Measurements from ENCODE around the gene DLG1.
"Not testable (repeated sequence)": the region's sequence is repeated elsewhere in the genome, so short reads cannot be mapped to it uniquely, and the experiment has no call there.

DLG1 gene

DNA sequence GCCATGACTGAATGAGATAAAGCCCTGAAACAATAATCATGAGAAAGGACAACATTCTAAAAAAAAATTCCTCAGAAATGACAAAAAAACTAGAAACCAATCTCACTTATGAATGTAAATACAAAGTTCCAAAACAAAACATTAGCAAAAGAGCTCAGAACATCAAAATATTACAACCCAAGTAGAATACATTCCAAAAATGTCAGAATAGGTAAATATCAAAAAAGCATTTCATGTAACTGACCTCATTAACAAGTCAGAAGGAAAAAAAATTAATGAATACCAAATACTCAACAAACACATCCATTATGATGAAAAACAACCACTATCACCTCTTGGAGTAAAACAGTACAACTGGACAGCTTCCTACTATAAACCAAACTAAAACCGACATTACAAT is 93.1 kb downstream of the DLG1 start:
- DNase-seq = no peak

DNA sequence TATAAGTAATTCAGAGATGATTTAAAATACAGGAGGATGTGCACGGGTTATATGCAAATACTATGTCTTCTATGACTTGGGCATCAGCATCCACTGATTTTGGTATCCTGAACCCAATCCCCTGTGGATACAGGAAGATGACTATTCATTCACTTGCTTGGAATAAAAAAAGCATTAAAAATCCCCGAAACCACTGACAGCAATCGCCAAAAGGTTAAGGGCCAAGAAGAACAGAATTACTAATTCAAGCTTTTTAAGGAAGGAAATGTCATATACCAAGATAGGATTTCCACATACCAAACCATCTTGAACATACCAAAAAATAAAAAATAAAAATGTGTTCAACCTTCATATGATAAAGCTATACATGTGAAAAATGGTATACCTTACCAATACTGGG is 93.7 kb downstream of the DLG1 start:
- DNase-seq = no peak

DNA sequence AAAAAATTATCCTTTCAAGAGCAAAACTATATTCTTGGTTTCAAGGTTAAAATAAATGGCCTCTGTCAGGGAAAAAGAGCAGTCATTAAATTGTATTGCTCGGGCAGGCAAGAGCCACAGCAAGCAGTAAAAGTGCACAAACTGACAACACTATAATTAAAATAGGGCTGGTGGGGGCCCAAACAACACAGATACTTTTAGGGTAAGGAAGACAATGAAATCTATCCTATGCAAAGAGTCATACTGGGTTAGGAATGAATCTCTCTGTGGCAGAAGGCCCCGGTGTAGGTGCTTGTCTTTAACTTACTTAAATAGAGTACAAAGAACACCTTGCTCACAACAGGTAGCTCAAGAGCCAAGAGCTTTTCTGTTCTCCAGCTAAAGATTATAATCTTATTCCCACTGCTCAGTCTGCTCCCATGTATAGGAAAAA is 94.7 kb downstream of the DLG1 start:
- no peak for DNase-seq

DNA sequence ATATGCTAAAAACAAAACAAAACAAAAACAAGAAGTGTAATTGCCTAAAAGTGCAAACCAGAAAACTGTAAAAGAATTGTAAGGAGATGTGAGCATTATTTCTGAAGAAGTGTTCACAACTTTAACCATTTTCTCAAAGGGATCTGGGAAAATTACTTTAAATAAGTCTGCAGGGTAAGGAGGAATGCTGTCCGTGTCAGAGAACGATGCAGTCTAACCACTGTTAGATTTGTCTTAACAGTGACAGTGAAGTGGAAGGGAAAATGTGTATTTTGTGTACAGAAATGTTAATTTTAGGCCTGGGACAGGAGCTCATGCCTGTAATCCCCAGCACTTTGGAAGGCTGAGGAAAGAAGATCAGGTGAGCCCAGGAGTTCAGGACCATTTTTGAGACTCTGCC is 95.7 kb downstream of the DLG1 start:
- DNase-seq = no peak

DNA sequence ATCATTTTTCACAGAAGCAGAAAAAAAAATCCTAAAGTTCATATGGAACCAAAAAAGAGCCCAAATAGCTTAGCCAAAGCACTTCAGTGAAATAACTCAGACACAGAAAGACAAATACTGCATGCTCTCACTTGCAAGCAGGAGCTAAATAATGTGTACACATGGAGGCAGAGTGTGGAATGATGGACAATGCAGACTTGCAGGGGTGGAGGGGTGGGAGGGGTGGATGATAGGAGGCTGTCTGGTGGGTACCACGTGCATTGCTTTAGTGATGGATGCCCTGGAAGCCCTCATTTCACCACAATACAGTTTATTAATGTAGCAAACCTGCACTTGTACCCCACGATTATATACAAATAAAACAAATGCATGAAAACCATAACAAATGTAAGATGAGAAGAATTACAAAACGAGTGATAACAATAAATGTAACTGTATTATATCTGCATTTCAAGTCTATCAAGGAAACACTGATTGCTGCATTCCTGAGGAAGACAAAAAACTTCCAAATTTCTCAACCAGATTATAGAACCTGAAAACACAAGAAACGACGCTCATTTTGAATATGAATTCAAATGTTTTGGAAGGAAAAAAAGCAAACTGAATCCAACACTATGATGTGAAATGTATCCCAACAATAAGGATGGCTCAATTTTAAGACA is 96.5 kb downstream of the DLG1 start:
- no peak for DNase-seq

DNA sequence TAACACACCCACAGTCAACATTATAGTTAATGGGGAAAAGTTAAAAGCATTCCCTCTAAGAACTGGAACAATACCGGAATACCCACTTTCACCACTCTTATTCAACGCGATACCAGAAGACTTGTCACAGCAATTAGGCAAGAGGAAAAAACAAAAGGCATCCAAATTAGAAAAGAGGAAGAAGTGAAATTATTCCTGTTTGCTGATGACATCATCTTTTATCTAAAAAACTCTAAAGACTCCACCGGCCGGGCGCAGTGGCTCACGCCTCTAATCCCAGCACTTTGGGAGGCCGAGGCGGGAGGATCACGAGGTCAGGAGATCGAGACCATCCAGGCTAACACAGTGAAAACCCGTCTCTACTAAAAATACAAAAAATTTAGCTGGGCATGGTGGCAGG is 97.6 kb downstream of the DLG1 start:
- DNase-seq = not testable (repeated sequence)

DNA sequence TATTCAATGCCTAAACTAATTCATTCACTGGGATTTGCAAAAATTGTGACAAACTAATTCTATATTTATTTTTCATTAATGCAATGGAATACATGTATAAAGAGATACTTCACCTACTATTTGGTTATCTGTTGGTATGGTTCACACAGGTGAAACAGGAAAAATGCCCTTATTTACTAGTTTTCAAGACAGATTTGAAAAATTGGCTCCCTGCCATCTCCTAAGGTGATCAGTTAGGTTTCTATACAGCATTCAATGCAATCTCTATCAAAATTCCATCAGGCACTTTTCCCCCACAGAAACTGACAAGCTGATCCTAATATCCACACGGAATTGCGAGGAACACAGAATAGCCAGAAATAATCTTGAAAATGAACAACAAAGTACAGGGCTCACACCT is 101.1 kb downstream of the DLG1 start:
- no peak for DNase-seq

DNA sequence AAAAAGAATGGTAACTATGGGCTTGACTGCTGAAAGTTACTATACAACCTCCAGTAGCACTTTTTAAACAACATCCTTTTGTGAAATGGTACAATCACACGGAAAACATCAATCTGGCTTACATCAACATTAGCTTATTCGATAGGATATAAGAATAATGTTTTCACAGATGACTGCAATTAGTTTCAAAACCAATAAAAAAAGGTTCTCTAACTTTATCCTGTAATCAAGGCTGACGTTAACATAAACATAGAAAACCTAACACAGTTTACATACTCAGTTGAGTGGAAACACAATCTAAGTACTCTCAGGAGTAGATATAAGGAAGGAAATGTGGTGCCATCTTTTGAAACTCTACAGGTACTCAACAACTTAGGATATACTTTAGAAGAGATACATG is 102.2 kb downstream of the DLG1 start:
- DNase-seq = no peak

DNA sequence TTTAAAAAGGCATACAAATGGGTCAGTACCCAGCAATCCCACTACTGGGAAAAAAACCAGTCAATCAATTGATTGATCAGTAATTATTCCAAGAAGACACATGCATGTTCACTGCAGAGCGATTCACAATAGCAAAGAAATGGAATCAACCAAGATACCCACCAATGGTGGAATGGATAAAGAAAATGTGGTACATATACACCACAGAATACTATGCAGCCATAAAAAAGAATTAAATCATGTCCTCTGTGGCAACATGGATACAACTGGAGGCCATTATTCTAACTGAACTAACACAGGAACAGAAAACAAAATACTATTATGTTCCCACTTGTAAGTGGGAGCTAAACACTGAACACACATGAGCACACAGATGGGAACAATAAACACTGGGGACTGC is 103.1 kb downstream of the DLG1 start:
- no peak for DNase-seq

DNA sequence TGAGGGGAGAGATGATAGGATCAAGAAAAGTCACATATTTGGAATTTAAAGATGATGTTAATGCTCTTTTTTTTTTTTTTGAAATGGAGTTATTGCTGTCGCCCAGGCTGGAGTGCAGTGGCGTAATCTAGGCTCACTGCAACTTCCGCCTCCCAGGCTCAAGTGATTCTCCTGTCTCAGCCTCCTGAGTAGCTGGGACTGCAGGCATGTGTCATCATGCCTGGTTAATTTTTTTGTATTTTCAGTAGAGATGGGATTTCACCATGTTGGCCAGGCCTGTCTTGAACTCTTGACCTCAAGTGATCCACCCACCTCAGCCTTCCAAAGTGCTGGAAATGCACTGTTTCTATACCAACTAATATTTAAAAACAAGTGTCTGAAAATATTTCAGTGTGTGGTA is 104.7 kb downstream of the DLG1 start:
- DNase-seq = not testable (repeated sequence)

DNA sequence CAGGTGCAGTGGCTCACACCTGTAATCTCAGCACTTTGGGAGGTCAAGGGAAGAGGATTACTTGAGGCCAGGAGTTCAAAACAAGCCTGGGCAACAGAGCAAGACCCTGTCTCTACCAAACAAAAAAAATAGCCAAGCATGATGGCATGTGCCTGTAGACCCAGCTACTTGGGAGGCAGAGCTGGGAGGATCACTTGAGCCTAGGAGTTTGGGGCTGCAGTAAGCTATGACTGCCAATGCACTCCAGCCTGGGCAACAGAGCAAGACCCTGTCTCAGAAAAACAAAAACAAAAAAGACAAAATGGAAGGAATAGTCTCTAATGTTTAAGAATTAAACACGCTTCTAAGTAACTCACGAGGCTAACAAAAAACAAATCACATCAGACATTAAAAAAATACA is 106.5 kb downstream of the DLG1 start:
- no peak for DNase-seq

DNA sequence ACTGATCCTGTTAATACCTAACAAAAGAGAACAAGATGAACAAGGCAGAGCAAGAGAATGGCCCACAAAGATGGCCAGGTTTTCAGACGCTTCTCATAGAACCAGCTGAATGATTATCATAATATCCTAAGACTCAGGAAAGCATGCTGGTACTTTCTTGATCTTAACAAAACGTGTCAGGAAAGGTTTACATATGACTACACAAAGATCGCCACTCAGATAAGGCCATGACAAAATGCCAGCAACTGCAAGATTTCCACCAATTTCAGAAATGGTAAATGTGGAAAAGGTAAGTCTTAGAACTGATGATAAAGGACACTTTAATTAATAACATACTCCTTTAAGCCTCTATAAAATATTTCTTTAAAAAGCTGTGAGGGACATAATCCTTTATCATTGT is 108.8 kb downstream of the DLG1 start:
- DNase-seq = no peak

DNA sequence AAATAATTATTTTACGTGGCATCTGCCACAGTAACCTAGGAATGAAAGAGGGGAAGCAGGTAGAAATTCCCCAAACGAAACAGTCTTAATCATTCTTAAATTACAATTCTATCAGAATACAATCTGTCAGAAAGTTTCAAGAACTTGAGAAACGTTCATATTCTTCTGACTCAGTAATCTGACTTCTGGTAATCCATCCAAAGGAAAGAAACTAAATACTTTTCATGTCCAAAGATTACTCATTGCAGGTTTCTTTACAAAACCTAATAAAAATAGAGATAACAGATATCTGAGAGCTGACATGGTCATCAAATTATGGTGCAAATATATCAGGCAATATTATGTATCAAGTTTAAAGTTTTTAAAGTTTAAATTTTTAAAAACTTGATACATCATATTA is 109.4 kb downstream of the DLG1 start:
- no peak for DNase-seq

DNA sequence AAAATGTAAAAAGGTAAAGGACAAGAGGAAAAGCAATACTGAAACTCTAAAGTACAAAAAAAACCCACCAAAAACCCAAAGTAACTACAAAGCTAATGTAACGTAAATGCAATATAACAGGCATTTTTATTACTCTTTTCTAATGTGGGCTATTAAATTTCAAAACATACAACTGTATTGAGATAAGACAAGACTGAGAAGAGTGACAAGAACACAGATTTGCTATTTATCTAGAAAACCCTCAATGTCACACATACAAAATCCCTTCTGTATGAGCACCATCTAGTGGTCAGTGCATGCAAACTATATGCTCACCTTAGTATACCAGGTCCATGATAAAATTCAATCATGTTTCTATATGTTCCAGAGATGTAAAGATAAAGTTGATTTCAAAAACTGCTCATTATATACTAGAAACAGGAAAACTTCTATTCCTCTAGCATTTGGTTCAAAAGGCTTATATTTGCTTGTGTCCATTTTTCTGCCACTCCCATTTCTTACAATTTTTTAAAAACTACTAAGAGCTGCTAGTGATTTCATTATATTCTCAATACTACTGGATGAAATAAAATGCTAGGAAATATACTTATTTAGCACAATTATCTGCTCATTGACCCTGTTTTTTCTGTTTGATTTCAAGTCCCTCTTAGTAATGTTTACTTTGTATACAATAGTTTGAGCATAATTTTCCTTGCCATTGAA is 111.4 kb downstream of the DLG1 start:
- DNase-seq = peak; percentile 46

DNA sequence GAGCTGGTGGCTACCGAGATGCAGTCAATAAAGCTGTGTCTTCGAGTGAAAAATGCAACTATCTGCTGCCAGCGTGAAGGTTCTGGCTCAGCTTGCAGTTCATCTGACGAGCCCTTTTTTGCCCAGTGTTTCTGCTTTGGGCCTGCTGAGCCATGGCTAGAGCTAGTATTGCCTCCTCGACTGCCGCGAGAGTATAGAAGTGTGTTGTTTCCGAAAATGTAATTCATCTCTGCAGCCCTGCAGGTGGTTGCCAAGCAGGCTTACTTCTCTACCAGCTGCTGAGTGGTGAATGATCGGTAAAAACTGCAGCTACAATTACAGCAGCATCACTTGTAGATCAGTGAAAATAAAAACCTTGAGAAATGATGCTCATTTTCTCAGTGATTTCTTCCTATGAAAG is 114.8 kb downstream of the DLG1 start:
- DNase-seq = no peak

DNA sequence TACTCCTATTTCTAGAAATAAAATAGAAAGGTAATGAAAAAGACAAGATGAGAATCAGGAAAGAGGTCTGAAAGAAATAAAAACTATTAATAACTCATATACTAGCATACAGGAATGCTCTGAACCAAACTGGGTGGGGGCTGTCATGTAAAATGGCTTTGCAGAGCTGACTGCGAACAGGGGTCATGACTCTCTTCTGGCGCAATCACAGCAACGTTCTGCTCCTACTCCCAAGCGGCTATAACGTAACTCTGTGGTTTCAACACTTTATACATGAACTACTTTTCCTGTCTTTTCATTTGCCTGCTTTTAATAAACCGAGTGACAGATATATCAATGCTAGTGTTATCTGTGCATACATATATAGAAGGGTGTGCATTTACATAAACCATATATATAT is 116.7 kb downstream of the DLG1 start:
- DNase-seq = no peak

DNA sequence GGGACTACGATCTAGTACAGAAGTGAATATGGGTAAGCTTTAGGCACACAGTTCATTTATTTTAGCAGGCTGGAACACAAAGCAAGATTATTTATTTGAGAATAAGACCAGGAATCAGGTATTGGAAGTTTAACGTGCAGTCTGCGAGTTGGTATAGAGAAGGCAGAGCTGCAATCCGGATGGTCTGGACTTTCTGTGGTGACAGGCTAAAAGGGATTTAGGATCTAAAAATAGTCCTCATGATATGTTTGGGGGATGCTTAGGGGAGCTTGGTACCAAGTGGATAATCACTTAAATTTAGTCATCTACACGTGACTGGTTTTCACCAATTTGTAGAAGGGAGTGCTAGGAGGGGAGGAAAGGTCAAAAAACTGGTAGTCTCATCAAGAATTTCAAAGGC is 119.4 kb downstream of the DLG1 start:
- no peak for DNase-seq

DNA sequence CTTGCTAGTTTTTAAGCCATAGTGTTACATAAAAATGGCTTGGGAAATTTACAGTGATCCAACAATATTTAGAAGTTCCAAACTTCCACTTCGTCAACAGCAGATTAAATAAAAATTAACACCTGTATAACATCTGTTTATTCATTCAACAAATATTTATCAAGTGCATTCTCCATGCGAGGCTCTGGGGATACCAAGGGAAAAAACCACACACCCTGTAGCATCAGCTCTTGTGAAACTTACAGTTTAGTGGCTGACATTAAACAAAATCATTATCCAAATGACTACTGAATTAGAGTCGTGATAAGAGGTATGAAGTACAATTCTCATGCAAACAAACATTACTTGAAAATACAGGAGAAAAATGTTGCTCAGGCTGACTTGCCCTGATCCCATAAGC is 122.9 kb downstream of the DLG1 start:
- no peak for DNase-seq

DNA sequence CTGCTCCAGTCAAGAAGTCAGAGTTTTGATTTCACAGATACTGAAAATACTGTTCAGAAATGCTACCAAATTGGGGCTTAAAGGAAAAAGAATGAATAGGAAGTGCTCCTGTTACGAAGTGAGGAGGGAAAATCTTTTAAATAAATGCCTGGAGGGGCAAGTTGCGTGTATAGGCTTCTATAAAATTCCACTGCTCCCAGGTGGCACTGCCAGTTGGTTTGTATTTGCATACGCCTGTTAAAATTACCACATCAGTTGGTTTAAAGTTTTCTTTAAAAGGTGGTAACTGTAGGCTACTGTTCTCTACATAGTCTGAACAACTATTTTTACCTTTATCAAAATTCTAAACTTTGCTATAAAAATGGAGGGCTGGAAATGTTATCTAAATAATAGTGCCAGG is 123.5 kb downstream of the DLG1 start:
- no peak for DNase-seq

DNA sequence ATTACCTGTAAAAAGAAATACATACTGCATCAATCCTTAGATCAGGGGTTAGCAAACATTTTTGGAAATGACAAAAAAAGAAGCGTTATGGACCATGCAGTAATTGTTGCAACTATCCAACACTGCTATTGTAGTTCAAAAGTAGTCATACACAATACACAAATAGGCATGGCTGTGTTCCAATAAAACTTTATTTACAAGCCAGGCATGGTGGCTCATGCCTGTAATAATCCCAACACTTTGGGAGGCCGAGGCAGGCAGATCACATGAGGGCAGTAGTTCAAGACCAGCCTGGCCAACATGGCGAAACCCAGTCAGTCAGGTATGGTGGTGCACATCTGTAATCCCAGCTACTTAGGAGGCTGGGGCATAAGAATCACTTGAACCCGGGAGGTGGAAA is 124.8 kb downstream of the DLG1 start:
- DNase-seq = no peak

DNA sequence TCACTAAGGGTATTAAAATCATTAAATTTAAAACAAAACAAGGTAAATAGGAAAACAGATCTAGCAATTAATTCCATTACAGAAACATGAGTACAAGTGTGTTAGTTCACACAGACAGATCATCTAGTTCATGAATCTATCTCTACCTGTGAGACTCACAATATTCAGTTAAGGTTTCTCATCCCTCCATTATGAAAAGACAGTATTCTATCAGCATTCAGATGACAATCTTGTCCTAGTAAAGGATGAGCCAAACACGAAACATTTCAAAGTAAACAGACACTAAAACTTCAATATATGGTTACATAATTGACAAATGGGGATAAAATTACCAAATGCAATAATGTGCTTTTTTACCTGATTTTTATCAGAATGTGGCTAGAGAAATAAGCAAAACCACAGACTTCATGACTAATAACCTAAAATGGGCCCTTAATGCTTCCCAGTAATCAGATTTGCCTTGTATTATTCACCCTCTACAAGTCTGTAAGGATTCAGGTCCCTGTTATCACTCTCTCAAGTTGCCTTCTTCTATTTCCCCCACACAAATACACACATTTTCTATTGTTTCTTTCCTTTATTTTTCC is 126.8 kb downstream of the DLG1 start:
- peak; percentile 6 for DNase-seq

DNA sequence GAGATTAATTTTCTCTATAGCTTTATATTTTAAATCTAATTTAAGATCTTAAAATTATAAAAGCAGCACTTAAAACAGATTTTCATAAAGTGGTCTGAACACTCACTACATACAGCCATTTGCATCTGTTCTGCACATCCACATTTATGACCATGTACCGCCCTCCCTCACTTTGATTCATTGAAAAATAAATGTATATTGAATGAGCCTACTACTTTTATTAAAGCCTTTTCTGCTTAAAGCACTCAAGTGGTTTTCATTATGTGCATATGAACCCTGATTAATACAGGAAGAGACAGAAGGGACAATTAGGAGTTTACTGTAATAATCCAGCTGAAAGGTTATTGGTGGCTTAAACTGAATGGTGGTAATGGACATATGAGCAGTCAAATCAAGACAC is 129.4 kb downstream of the DLG1 start:
- DNase-seq = no peak

DNA sequence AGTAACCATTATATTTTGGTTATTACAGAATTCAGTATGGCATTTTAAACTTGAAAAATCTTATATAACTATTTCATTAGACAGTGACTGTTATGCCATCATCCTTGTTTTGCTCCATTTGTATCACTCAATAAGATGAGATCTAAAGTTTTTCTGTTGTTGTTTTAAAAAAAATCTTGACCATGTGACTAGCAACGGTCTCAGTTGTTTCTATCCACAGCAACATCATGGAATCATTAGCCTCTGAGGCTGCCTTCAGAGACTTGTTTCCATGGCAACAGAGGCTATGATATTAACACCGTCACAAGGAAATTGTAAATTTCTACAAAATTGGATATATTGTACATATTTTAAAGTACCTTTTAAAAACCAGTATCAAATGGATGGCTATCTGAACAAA is 129.8 kb downstream of the DLG1 start:
- DNase-seq = no peak

DNA sequence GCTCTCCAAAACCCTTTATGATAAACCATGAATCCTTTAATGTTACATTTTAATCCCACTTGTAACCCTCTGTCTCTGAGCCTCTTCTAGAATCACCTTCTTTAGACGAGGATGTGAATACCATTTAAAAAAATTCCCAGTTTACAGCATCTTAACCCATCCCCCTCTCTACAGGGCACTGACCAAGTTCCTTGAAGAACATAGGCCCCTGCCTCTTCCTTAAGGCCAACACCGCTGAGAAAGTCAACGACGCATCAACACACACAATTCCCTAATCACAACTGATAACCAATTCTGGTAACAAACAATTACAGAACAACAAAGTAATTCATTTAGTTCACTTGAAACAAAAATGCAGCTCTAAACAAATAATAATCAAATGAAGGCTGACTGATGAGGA is 130.3 kb downstream of the DLG1 start:
- DNase-seq = no peak

DNA sequence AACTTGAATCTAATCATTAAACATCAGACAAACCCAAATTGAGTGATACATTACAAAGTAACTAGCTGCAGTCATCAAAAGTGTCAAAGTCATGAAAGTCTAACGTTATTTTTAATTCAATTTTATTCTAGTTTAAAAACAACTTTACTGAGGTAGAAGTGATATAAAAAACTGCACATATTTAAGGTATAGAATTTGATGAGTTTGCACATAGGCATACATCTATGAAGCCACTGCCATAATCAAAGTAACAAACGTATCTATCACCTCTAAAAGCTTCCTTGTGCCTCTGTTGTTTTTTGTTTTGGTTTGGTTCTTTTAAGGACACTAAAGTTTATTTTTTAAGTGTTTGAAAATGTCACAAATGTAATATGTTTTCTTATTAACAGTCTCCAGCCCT is 130.9 kb downstream of the DLG1 start:
- DNase-seq = no peak

All from HCEC 1CT (cell line).